ENCODE results near the gene RAMP2. TPM values are rescaled to one million over a fixed set of nuclear protein-coding genes. Genes with fewer than 3 reads are reported as not detected.

The RAMP2 gene
- total RNA-seq, 1 experiment from 2014 or later, result 10.8 TPM

DNA sequence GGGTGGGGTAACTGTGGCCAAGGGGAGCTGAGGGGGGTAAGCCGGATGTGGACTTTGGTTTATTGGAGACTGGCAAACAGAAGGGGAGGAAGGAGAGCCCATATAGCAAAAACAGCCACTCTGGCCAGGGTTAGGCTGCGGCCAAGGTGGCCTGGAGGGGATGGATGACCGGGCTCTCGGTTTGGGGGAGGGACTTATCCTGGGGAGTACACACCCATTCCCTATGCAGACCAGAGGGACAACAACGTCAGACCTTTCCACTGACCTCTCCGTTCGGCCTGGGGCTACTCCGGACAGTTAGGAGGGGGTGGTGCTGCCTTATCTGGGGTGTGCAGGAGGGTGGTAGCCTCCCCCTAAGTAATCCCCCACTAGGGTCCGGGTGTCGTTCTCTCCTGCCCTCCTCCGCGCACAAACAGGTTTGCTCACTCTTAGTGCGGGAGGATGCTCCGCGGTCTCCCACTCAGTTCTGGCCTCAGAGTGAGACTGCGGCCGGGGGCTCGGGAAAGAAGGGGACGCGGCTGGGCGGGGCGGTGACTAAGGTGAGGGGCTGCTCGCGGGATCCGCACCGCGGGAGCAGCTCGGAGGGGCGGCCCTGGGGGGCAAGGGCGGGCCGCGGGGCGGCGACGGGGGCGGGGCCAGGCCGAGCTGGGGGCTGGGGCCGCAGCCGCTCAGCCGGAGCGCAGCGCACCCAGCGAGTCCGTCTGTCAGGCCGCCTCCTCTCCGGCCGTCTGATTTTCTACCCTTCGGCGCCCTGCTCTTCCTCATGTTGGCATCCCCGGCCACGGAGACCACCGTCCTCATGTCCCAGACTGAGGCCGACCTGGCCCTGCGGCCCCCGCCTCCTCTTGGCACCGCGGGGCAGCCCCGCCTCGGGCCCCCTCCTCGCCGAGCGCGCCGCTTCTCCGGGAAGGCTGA lies 19.2 kb downstream of the RAMP2 start, which contains the start of gene WNK4:
Gene WNK4 (plus strand): TSS at position 675 of the 915 bp plus-strand sequence. CDS start 89 bp downstream, at position 764.
- Histone ChIP-seq H3K36me3 (replicated peaks; ENCODE audit: control insufficient read depth, insufficient read depth, low read length) (peaks cover 16% of the 10 kb centered on the region), H3K4me3 (ENCODE audit: insufficient read depth, low read depth, low read length) (peak within 1 kb of the TSS; percentile 61), H3K27me3 (ENCODE audit: control insufficient read depth, insufficient read depth, low read length) (peaks cover 22% of the 10 kb centered on the region)
- peak; percentile 95 for DNase-seq

DNA sequence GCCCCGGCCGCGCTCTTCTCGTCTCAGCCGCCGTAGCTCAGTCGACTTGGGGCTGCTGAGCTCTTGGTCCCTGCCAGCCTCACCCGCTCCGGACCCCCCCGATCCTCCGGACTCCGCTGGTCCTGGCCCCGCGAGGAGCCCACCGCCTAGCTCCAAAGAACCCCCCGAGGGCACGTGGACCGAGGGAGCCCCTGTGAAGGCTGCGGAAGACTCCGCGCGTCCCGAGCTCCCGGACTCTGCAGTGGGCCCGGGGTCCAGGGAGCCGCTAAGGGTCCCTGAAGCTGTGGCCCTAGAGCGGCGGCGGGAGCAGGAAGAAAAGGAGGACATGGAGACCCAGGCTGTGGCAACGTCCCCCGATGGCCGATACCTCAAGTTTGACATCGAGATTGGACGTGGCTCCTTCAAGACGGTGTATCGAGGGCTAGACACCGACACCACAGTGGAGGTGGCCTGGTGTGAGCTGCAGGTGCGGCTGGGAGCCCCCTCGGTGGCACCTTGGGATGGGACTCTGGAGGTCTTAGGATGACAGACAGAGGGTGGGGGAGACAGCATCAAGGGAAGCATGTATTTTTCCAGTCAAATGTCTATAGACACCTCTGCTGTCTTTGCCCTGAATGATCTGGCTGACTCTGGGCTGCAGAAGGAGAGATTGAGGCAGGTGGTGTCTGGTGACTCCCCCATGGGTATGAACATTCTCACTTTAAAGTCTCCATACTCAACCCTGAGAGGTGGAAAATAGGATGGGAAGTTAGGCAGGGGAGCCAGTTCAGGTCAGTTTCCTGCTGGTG lies 20.0 kb downstream of the RAMP2 start:
- Histone ChIP-seq H3K36me3 (replicated peaks; ENCODE audit: control insufficient read depth, insufficient read depth, low read length) (peaks cover 9% of the 10 kb centered on the region), H3K27me3 (ENCODE audit: control insufficient read depth, insufficient read depth, low read length) (peaks cover 22% of the 10 kb centered on the region), H3K4me3 (ENCODE audit: insufficient read depth, low read depth, low read length) (peak overlapping the region; percentile 61)
- no peak for DNase-seq

DNA sequence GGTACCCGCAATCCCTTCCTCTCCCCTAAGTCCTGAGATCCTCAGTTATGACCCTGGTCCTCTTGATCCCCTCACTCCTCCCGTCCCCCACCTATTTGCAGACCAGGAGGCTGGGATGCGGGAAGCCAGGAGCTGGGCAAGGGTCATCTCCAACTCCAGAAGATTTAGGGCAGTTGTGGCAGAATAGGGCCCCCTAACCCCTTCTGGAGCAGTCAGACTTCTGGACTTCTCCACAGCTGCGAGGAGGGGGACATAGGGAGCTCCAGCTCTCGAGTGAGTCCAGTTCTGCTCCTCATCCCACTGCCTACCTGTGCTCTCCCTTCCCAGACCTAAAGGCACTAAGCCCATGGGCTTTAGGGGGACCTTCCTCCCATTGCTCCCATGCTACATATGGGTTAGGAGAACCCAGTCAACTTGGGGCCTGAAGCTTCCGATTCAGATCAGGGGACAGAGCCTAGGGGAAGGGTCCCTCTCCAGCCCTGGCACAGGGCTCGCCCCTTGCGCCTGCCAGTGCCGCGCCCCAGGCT lies 20.7 kb downstream of the RAMP2 start:
- Histone ChIP-seq H3K4me3 (ENCODE audit: insufficient read depth, low read depth, low read length) (no peak overlapping the region), H3K36me3 (replicated peaks; ENCODE audit: control insufficient read depth, insufficient read depth, low read length) (peaks cover 8% of the 10 kb centered on the region), H3K27me3 (ENCODE audit: control insufficient read depth, insufficient read depth, low read length) (peaks cover 22% of the 10 kb centered on the region)
- no peak for DNase-seq

DNA sequence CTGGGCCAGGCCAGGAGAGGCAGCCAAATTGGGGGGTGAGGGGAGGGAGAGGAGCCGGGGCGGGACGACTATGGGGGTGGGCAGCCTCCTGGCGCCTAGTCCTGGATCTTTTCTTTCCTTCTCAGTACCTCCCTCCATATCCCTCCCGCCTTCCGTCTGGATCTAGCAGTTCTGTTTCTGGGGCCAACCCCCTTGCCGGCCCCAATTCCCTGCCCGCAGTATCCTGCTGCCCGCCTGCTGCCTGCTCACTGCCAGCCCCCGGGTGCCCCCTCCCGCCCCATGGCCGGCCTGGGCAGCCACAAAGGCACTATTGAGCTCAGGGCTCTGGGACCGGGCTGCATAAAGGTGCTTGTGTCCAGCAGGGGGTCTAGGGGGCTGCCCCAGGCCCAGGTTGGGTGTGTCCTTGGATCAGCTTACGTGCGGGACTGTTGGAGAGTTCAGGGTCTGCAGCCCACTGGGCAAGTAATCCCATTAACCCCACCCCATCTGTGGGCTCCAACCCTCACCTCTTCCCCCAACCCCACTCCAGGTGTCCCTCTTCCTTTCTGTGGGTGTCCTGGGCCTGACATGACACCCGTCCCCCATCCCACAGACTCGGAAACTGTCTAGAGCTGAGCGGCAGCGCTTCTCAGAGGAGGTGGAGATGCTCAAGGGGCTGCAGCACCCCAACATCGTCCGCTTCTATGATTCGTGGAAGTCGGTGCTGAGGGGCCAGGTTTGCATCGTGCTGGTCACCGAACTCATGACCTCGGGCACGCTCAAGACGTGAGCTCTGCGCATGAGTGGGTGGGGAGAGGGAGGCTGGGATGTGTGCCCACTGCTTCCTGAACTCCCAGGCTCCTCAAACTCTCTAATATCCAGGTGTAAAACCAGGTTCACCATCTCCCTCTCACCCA lies 21.4 kb downstream of the RAMP2 start:
- Histone ChIP-seq H3K36me3 (replicated peaks; ENCODE audit: control insufficient read depth, insufficient read depth, low read length) (peaks cover 7% of the 10 kb centered on the region), H3K4me3 (ENCODE audit: insufficient read depth, low read depth, low read length) (no peak overlapping the region), H3K27me3 (ENCODE audit: control insufficient read depth, insufficient read depth, low read length) (peaks cover 22% of the 10 kb centered on the region)
- peak; percentile 63 for DNase-seq

DNA sequence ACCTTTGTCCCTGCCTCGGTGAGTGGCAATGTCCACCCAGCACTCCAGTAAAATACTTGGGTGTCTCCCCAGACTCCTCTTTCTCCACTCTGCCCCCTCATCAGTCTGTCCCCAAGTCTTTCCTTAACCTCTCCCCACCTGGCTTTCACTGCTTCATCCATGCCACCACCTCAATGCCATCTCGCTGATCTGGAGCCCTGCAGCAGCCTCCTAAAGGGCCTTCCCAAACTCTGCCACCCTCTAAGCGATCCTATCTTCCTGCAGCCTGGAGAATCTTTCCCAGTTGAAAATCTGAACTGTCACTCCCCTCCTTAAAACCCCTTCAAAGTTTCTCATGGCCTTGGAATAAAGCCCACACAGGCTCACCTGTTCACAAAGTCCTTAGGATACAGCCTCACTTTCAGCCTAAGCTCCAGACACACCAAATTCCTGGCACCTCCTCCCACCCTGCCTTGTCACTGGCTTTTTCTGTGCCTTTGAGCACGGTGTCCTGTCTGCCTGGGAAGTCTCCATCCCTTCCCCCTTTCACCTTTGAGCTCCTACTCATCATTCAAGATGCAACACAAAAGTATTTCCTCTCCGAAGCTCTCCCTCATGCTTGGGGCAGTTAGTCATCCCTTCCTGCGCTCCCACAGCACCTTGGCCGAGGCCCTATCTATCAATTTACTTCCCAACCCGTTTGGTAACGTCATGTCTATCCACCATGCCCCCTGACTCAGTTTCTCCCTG lies 22.2 kb downstream of the RAMP2 start:
- DNase-seq, result no peak
- H3K4me3 ChIP-seq (ENCODE audit: insufficient read depth, low read depth, low read length), result no peak overlapping the region
- peaks cover 4% of the 10 kb centered on the region for H3K36me3 ChIP-seq (replicated peaks; ENCODE audit: control insufficient read depth, insufficient read depth, low read length)
- peaks cover 22% of the 10 kb centered on the region for H3K27me3 ChIP-seq (ENCODE audit: control insufficient read depth, insufficient read depth, low read length)

DNA sequence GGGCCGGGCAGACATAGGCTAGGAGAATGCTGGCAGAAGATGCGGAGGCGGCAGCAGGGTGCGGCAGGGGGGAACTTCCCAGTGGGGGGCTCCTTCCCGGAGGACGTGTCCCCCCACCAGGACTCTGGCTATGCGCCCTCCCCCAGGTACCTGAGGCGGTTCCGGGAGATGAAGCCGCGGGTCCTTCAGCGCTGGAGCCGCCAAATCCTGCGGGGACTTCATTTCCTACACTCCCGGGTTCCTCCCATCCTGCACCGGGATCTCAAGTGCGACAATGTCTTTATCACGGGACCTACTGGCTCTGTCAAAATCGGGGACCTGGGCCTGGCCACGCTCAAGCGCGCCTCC lies 22.7 kb downstream of the RAMP2 start:
- H3K36me3 ChIP-seq (replicated peaks; ENCODE audit: control insufficient read depth, insufficient read depth, low read length), result no peaks in the 10 kb centered on the region; the same call in 1 of the 2 replicates
- H3K4me3 ChIP-seq (ENCODE audit: insufficient read depth, low read depth, low read length), result no peak overlapping the region
- H3K27me3 ChIP-seq (ENCODE audit: control insufficient read depth, insufficient read depth, low read length), result peaks cover 22% of the 10 kb centered on the region
- peak; percentile 54 for DNase-seq

DNA sequence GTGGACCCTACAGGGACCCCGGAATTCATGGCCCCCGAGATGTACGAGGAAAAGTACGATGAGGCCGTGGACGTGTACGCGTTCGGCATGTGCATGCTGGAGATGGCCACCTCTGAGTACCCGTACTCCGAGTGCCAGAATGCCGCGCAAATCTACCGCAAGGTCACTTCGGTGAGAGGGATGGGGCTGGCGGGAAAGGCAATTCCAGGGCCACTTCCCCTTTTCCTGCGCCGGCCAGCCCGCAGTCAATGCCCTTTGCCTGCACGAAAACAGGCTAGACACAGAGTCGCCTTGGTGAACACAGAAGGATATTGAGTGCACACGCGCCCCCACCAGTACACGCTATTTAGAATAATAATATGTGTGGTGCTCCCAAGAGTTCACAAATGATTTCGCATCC lies 23.4 kb downstream of the RAMP2 start:
- Histone ChIP-seq H3K4me3 (ENCODE audit: insufficient read depth, low read depth, low read length) (no peak overlapping the region), H3K36me3 (replicated peaks; ENCODE audit: control insufficient read depth, insufficient read depth, low read length) (no peaks in the 10 kb centered on the region), H3K27me3 (ENCODE audit: control insufficient read depth, insufficient read depth, low read length) (peaks cover 22% of the 10 kb centered on the region)
- DNase-seq, result no peak

DNA sequence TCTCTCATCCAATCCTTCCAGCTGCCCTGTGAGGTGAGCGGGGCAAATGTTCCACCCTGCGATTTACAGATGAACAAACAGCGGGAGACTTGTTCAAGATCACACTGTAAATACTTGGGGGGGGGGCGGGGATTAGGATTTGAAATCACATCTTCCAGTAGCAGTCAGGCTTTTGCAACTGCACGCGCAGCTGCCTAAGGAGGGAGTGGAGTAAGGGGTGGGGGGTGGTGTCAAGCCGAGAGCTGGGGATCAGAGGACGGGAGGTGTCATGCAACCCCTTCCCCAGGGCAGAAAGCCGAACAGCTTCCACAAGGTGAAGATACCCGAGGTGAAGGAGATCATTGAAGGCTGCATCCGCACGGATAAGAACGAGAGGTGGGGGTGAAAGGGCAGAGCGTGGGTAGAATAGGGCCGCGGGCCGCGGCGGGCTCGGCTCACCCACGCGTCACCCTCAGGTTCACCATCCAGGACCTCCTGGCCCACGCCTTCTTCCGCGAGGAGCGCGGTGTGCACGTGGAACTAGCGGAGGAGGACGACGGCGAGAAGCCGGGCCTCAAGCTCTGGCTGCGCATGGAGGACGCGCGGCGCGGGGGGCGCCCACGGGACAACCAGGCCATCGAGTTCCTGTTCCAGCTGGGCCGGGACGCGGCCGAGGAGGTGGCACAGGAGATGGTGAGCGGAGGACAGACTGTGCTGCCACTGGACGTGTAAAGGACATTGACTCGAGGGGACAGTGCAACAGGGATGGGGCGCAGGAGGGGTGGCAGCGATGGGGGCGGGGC lies 24.0 kb downstream of the RAMP2 start:
- H3K27me3 ChIP-seq (ENCODE audit: control insufficient read depth, insufficient read depth, low read length), result peaks cover 22% of the 10 kb centered on the region
- DNase-seq, result no peak
- no peak overlapping the region for H3K4me3 ChIP-seq (ENCODE audit: insufficient read depth, low read depth, low read length)
- no peaks in the 10 kb centered on the region for H3K36me3 ChIP-seq (replicated peaks; ENCODE audit: control insufficient read depth, insufficient read depth, low read length)

DNA sequence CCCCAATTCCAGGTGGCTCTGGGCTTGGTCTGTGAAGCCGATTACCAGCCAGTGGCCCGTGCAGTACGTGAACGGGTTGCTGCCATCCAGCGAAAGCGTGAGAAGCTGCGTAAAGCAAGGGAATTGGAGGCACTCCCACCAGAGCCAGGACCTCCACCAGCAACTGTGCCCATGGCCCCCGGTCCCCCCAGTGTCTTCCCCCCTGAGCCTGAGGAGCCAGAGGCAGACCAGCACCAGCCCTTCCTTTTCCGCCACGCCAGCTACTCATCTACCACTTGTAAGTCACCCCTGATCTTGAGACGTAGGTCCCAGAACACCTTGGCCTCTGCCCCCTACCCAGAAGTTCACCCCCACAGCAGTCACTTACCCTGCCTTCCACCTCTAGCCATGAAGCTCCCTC lies 26.2 kb downstream of the RAMP2 start:
- Histone ChIP-seq H3K4me3 (ENCODE audit: insufficient read depth, low read depth, low read length) (no peak overlapping the region), H3K27me3 (ENCODE audit: control insufficient read depth, insufficient read depth, low read length) (peaks cover 8% of the 10 kb centered on the region), H3K36me3 (replicated peaks; ENCODE audit: control insufficient read depth, insufficient read depth, low read length) (no peaks in the 10 kb centered on the region)
- no peak for DNase-seq

DNA sequence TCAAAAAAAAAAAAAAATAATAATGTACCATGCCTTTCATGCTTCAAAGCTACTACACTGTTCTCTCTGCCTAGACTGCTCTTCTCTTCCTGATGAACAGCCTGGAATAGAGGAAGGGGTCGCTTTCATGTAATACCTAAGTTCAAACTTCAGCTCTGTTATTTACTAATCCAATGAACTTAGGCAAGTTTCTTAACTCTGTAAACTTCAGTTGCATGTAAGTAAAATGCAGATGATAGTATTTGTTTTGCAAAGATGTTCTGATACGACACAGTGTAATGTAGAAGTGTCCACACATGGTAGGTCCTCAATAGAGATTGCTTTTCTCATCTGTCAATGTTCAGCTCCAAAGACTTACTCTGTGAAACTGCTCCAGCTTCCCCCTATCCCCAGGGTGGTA lies 30.9 kb downstream of the RAMP2 start:
- Histone ChIP-seq H3K36me3 (replicated peaks; ENCODE audit: control insufficient read depth, insufficient read depth, low read length) (no peaks in the 10 kb centered on the region; the same call in 1 of the 2 replicates), H3K27me3 (ENCODE audit: control insufficient read depth, insufficient read depth, low read length) (no peaks in the 10 kb centered on the region), H3K4me3 (ENCODE audit: insufficient read depth, low read depth, low read length) (no peak overlapping the region)
- DNase-seq, result no peak

DNA sequence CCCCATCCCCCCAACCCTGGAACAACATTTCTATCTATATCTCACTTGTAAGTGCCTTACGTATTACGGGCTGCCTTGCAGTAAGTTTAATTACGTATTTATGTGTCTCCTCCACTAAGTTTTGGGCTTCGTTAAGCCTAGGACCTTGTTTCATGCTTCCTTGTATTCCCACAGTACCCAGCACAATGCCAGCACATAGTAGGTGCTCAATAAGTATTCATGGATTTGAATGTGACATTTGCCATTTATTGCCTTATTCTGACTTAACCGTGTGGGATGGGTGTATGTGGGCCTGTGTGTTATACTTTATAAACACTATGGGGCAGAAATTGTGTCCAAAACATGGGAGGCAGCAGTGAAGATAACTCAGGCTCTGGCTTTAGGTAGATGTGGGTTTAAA lies 31.5 kb downstream of the RAMP2 start:
- Histone ChIP-seq H3K36me3 (replicated peaks; ENCODE audit: control insufficient read depth, insufficient read depth, low read length) (no peaks in the 10 kb centered on the region; the same call in 1 of the 2 replicates), H3K27me3 (ENCODE audit: control insufficient read depth, insufficient read depth, low read length) (no peaks in the 10 kb centered on the region), H3K4me3 (ENCODE audit: insufficient read depth, low read depth, low read length) (no peak overlapping the region)
- DNase-seq, result no peak

DNA sequence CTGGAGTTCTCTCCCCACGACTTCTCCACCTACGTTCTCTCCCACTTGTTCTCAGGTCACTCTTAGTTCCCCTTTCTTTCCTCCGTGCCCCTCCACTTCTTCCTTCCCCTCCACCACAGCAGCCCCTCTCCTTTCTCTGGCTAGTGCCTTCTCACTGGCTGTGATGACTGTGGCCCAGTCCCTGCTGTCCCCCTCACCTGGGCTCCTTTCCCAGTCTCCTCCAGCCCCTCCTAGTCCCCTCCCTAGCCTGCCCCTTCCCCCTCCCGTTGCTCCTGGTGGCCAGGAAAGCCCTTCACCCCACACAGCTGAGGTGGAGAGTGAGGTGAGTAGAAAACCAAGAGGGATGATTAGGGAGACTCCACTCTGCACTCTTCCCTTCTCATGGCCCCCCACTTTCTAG lies 34.0 kb downstream of the RAMP2 start:
- Histone ChIP-seq H3K27me3 (ENCODE audit: control insufficient read depth, insufficient read depth, low read length) (peaks cover 3% of the 10 kb centered on the region; the same call in 1 of the 2 replicates), H3K36me3 (replicated peaks; ENCODE audit: control insufficient read depth, insufficient read depth, low read length) (no peaks in the 10 kb centered on the region; the same call in 1 of the 2 replicates), H3K4me3 (ENCODE audit: insufficient read depth, low read depth, low read length) (no peak overlapping the region)
- no peak for DNase-seq

DNA sequence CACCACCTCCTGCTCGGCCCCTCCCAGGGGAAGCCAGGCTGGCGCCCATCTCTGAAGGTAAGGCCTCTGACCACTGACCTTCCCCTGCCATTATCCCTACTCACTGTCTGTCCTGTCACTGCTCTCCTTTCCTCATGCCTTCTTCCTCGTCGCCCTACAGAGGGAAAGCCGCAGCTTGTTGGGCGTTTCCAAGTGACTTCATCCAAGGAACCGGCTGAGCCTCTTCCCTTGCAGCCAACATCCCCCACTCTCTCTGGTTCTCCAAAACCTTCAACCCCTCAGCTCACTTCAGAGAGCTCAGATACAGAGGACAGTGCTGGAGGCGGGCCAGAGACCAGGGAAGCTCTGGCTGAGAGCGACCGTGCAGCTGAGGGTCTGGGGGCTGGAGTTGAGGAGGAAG lies 34.4 kb downstream of the RAMP2 start:
- no peak for DNase-seq

More for the DNA sequence above, 34.4 kb downstream of the RAMP2 start:
- H3K27me3 ChIP-seq (ENCODE audit: control insufficient read depth, insufficient read depth, low read length), result peaks cover 3% of the 10 kb centered on the region; the same call in 1 of the 2 replicates
- H3K36me3 ChIP-seq (replicated peaks; ENCODE audit: control insufficient read depth, insufficient read depth, low read length), result no peaks in the 10 kb centered on the region; the same call in 1 of the 2 replicates
- H3K4me3 ChIP-seq (ENCODE audit: insufficient read depth, low read depth, low read length), result no peak overlapping the region

Measured in H7 (cell line).